C4-2B (cell line): ENCODE results near the gene SPACA7.

Source experiments
- ZFX ChIP-seq: fragments of 450-650 bp; IDR thresholded peaks from 2 replicates; pipeline ENCODE4 v1.6.1; 2017
- TF ChIP-seq, protein P1 (sequence below): fragments of 450-650 bp; conservative IDR thresholded peaks from 2 replicates; pipeline ENCODE4 v1.5.1; 2017; ENCODE audit warnings: mild to moderate bottlenecking

DNA sequence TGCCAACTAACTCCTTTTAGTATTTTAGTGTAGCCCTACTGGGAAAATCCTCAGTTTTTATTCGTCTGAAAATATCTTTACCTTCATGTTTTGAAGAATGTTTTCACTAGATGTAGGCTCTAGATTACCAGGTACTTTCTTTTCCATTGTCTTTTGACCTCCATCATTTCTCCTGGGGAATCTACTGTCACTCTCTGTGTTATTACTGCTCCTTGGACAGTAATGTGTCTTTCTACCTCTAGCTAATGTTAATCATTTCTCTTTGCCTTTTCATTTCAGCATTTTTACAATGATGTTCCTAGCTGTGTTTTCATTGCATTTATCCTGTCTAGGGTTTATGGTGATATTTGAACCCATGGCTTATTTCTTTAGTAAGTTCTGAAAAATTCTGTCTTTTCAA, 61.9 kb downstream of the SPACA7 start:
- TF ChIP-seq, protein P1, sequence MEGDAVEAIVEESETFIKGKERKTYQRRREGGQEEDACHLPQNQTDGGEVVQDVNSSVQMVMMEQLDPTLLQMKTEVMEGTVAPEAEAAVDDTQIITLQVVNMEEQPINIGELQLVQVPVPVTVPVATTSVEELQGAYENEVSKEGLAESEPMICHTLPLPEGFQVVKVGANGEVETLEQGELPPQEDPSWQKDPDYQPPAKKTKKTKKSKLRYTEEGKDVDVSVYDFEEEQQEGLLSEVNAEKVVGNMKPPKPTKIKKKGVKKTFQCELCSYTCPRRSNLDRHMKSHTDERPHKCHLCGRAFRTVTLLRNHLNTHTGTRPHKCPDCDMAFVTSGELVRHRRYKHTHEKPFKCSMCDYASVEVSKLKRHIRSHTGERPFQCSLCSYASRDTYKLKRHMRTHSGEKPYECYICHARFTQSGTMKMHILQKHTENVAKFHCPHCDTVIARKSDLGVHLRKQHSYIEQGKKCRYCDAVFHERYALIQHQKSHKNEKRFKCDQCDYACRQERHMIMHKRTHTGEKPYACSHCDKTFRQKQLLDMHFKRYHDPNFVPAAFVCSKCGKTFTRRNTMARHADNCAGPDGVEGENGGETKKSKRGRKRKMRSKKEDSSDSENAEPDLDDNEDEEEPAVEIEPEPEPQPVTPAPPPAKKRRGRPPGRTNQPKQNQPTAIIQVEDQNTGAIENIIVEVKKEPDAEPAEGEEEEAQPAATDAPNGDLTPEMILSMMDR, result no peak
- TF ChIP-seq ZFX, result no peak
